NCI-H1105 (cell line): ENCODE data around the gene ZNF345.

Experiments used
- DNase-seq: peaks from one replicate; lab custom pipeline; 2025; lab: John Stamatoyannopoulos, UW

The ZNF345 gene

DNA sequence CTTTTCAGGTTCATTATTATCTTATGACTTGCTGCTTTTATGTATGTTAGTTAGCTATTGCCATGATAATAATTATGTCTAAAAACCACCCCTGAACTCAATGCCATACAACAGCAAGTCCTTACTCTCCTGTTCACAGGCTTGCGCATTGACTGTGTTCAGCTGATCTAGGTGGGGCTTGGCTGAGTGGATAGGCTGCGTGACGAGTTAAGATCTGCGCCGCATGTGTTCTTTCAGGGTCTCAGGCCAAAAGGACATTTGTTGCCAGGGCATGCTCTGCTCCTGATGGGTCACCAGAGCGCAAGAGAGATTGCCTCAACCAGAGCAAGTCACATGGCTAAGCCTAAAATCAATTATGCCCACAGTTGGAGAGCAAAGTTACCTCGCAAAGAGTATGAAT lies 66.3 kb downstream of the ZNF345 start:
- no peak for DNase-seq

DNA sequence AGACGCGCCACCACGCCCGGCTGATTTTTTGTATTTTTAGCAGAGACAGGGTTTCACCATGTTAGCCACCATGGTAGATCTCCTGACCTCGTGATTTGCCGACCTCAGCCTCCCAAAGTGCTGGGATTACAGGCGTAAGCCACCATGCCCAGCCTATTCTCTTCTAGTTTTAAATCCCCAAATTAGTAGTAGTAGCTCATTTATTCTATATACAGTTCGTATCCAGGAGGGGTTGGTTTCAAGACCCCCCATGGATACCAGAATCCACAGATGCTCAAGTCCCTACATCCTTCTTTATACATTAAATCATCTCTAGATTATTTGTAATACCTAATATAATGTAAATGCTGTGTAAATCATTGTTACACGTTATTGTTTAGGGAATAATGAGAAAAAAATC lies 67.4 kb downstream of the ZNF345 start:
- no peak for DNase-seq
